C4-2B (cell line): Measurements from ENCODE around the gene SEMA4D.

Experiments used
- CTCF ChIP-seq: fragments of 450-650 bp; conservative IDR thresholded peaks from 2 replicates; pipeline ENCODE4 v1.5.1; 2017; ENCODE audit warnings: mild to moderate bottlenecking
- ZFX ChIP-seq: fragments of 450-650 bp; IDR thresholded peaks from 2 replicates; pipeline ENCODE4 v1.6.1; 2017

GRCh38 chr9:89473762-89474469 is 24.0 kb downstream of the SEMA4D start:
- TF ChIP-seq CTCF (no peak), ZFX (no peak)
